Measurements from ENCODE around the gene IFI16.

GRCh38 chr1:159030877-159031447 is 21.3 kb downstream of the IFI16 start:
- TF ChIP-seq CTCF (conservative IDR thresholded peaks at IDR 0.05; ENCODE audit: low read depth, low read length) (no peak), POLR2A (IDR thresholded peaks at IDR 0.05; ENCODE audit: low read depth, low read length) (no peak), USF2 (IDR thresholded peaks at IDR 0.05; ENCODE audit: low read depth, low read length) (no peak), RCOR1 (IDR thresholded peaks at IDR 0.05; ENCODE audit: insufficient replicate concordance, low read length) (no peak), CEBPB (IDR thresholded peaks at IDR 0.05; ENCODE audit: low read depth, low read length) (no peak), RAD21 (IDR thresholded peaks at IDR 0.05; ENCODE audit: low read length) (no peak), MAFK (IDR thresholded peaks at IDR 0.05; ENCODE audit: low read depth, low read length) (no peak), SMC3 (IDR thresholded peaks at IDR 0.05; ENCODE audit: low read depth, low read length) (no peak), NFE2L2 (IDR thresholded peaks at IDR 0.05; ENCODE audit: low read depth, low read length) (no peak), MAZ (IDR thresholded peaks at IDR 0.05; ENCODE audit: borderline replicate concordance, low read depth, low read length) (no peak), RFX5 (IDR thresholded peaks at IDR 0.05; ENCODE audit: low read depth, low read length) (no peak), CHD1 (IDR thresholded peaks at IDR 0.05; ENCODE audit: low read depth, low read length) (no peak), ELK1 (IDR thresholded peaks at IDR 0.05; ENCODE audit: borderline replicate concordance, low read depth, low read length) (no peak), MXI1 (IDR thresholded peaks at IDR 0.05; ENCODE audit: borderline replicate concordance, low read depth, low read length) (no peak)
